ENCODE results near the gene HCN3. TPM values are rescaled to one million over a fixed set of nuclear protein-coding genes. Genes with fewer than 3 reads are reported as not detected.

The HCN3 gene
- total RNA-seq, 1 experiment from 2014 or later = 5.4 TPM

- no CpG with 5 or more reads among the region's 3 CpGs for WGBS (ENCODE audit: extremely low coverage, insufficient read length, low lambda C conversion rate)
Measured at GRCh38 chr1:155316922-155317321, 39.7 kb downstream of the HCN3 start.

More at GRCh38 chr1:155316922-155317321, 39.7 kb downstream of the HCN3 start:
- H2BK5ac ChIP-seq (ENCODE audit: insufficient read length, low read length) = no peak overlapping the region
- Mint-ChIP-seq H3K36me3 (ENCODE audit: insufficient read depth in 1 of 3, low read depth in 3 of 3) (peaks cover 34 to 49% (median 46%) of the 10 kb centered on the region in 3 experiments; a peak in 6 of 7 replicates), H3K4me3 (no peak overlapping the region), H3K27ac (no peak overlapping the region), H3K4me1 (peaks cover 24 to 30% of the 10 kb centered on the region in 2 experiments), H3K9me3 (no peaks in the 10 kb centered on the region), H3K27me3 (ENCODE audit: low read depth) (no peaks in the 10 kb centered on the region; the same call in 1 of the 2 replicates)
- H3K4me2 ChIP-seq (ENCODE audit: insufficient read depth, insufficient read length, low read length) = no peak overlapping the region
- H2BK12ac ChIP-seq (ENCODE audit: insufficient read length, low read depth, low read length) = no peak overlapping the region
- no peaks in the 10 kb centered on the region for H3K4me1 ChIP-seq (ENCODE audit: insufficient read depth, low read length)
- H4K5ac ChIP-seq (ENCODE audit: insufficient read length, low read depth, low read length) = no peak overlapping the region
- no peak overlapping the region for H2BK120ac ChIP-seq (ENCODE audit: low read depth, low read length, poor library complexity, severe bottlenecking)
- H3K79me2 ChIP-seq (ENCODE audit: insufficient read depth, low read length) = 0 out of 2 replicates have a peak, but pooled peaks cover 2% of the 10 kb centered on the region
- no peak overlapping the region for H4K91ac ChIP-seq (ENCODE audit: insufficient read length, low read depth, low read length)
- no peak overlapping the region for H2BK20ac ChIP-seq (ENCODE audit: low read depth, low read length, poor library complexity, severe bottlenecking)
- no peaks in the 10 kb centered on the region for H3K9me3 ChIP-seq (ENCODE audit: control insufficient read depth, low read depth, low read length)
- no peak overlapping the region for H3K18ac ChIP-seq (ENCODE audit: insufficient read length, low read depth, low read length)
- H3K23me2 ChIP-seq (ENCODE audit: insufficient read length, low read depth, low read length, poor library complexity, severe bottlenecking) = peaks cover 8% of the 10 kb centered on the region
- no peak overlapping the region for H3K14ac ChIP-seq (ENCODE audit: insufficient read depth, low read length)
- no peak for DNase-seq
- H3K56ac ChIP-seq (ENCODE audit: insufficient read length, low read depth, low read length) = no peak overlapping the region
- no peaks in the 10 kb centered on the region for H4K20me1 ChIP-seq (ENCODE audit: control insufficient read depth, insufficient read depth, insufficient read length)
- no peak overlapping the region for H3K23ac ChIP-seq (ENCODE audit: insufficient read length, low read depth, low read length)
- TF ChIP-seq, protein P1, sequence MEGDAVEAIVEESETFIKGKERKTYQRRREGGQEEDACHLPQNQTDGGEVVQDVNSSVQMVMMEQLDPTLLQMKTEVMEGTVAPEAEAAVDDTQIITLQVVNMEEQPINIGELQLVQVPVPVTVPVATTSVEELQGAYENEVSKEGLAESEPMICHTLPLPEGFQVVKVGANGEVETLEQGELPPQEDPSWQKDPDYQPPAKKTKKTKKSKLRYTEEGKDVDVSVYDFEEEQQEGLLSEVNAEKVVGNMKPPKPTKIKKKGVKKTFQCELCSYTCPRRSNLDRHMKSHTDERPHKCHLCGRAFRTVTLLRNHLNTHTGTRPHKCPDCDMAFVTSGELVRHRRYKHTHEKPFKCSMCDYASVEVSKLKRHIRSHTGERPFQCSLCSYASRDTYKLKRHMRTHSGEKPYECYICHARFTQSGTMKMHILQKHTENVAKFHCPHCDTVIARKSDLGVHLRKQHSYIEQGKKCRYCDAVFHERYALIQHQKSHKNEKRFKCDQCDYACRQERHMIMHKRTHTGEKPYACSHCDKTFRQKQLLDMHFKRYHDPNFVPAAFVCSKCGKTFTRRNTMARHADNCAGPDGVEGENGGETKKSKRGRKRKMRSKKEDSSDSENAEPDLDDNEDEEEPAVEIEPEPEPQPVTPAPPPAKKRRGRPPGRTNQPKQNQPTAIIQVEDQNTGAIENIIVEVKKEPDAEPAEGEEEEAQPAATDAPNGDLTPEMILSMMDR (conservative IDR thresholded peaks at IDR 0.05) = no peak
- no peak overlapping the region for H2BK15ac ChIP-seq (ENCODE audit: low read depth, low read length)
- H3K27ac ChIP-seq (ENCODE audit: insufficient read length, low read depth, low read length) = no peak overlapping the region
- H3K4ac ChIP-seq (ENCODE audit: low read depth, low read length) = no peak overlapping the region
- H4K8ac ChIP-seq (replicated peaks; ENCODE audit: insufficient read length, low read depth, low read length) = no peak overlapping the region
- no peaks in the 10 kb centered on the region for H3K27me3 ChIP-seq (ENCODE audit: insufficient read depth, low read length)
- no peak overlapping the region for H2AFZ ChIP-seq (ENCODE audit: low read length)
- H3K79me1 ChIP-seq (ENCODE audit: insufficient read depth, low read depth, low read length, poor library complexity, severe bottlenecking) = no peaks in the 10 kb centered on the region
- no peak overlapping the region for H2AK5ac ChIP-seq (ENCODE audit: insufficient read length, low read length)
- H3K9ac ChIP-seq (ENCODE audit: extremely low read depth, insufficient read length, low read length) = no peak overlapping the region
- H3T11ph ChIP-seq (ENCODE audit: low read length) = no peak overlapping the region

Data from H9 (cell line).